CD14-positive monocyte (primary cell): Measurements from ENCODE around the gene KCTD14. TPM values are rescaled to one million over a fixed set of nuclear protein-coding genes. Genes with fewer than 3 reads are reported as not detected.

Source experiments
- DNase-seq, 3 donors: peaks; one replicate each; pipeline ENCODE4 v3.0.0-alpha.2; 2011 to 2022
- H2AFZ ChIP-seq: 2 replicates; pipeline ENCODE4 v1.6.0; 2012; ENCODE audit warnings: mild to moderate bottlenecking, low read depth, low read length, inconsistent platforms; ENCODE audit not compliant: insufficient read depth, poor library complexity, severe bottlenecking
- H3K27ac ChIP-seq, 2 donors: 1 replicate in 1 of 2; 2 replicates in 1 of 2; pipeline ENCODE4 v1.5.1; 2012 to 2013; ENCODE audit warnings: low read length in 2 of 2, control low read depth in 1 of 2, inconsistent platforms in 1 of 2, low read depth in 1 of 2, mild to moderate bottlenecking in 1 of 2
- H3K27me3 ChIP-seq, 2 donors: one replicate each; pipeline versions ENCODE4 v1.6.0 to v1.6.1; 2011 to 2013; ENCODE audit warnings: low read length in 2 of 2; ENCODE audit not compliant: control insufficient read depth in 2 of 2, insufficient read depth in 2 of 2
- H3K36me3 ChIP-seq, 2 donors: replicated peaks in 1 of 2; 1 replicate in 1 of 2; 2 replicates in 1 of 2; pipeline versions ENCODE4 v1.5.1 to v1.6.1; 2012 to 2013; ENCODE audit warnings: low read length in 2 of 2, control low read depth in 1 of 2, inconsistent platforms in 1 of 2, mild to moderate bottlenecking in 1 of 2; ENCODE audit not compliant: insufficient read depth in 2 of 2, control insufficient read depth in 1 of 2
- H3K4me1 ChIP-seq, 2 donors: 1 replicate in 1 of 2; 2 replicates in 1 of 2; pipeline versions ENCODE4 v1.5.1 to v1.6.1; 2012 to 2013; ENCODE audit warnings: low read length in 2 of 2, control low read depth in 1 of 2, inconsistent platforms in 1 of 2, mild to moderate bottlenecking in 1 of 2, moderate library complexity in 1 of 2; ENCODE audit not compliant: insufficient read depth in 2 of 2, control insufficient read depth in 1 of 2
- H3K4me2 ChIP-seq: replicated peaks from 2 replicates; pipeline ENCODE3; 2012; ENCODE audit warnings: low read length, moderate library complexity, mild to moderate bottlenecking; ENCODE audit not compliant: poor library complexity, severe bottlenecking; ENCODE audit errors: extremely low read depth
- H3K4me3 ChIP-seq, 3 experiments: fragments of 200-600 bp in 1 of 3; sonication (generic) in 1 of 3; replicated peaks in 1 of 3; 1 replicate in 2 of 3; 2 replicates in 1 of 3; pipeline ENCODE4 v1.5.1; 2011 to 2013; ENCODE audit warnings: low read length in 3 of 3, mild to moderate bottlenecking in 3 of 3, control low read depth in 2 of 3, low read depth in 2 of 3, inconsistent platforms in 1 of 3, moderate library complexity in 1 of 3
- H3K79me2 ChIP-seq: 2 replicates; pipeline ENCODE4 v1.6.0; 2012; ENCODE audit warnings: mild to moderate bottlenecking, control low read depth, inconsistent platforms, low read length, moderate library complexity; ENCODE audit not compliant: insufficient read depth
- H3K9ac ChIP-seq: 2 replicates; pipeline ENCODE4 v1.6.0; 2017; ENCODE audit warnings: low read length, mild to moderate bottlenecking; ENCODE audit not compliant: insufficient read depth, poor library complexity, severe bottlenecking
- H3K9me3 ChIP-seq, 2 donors: replicated peaks in 1 of 2; 1 replicate in 1 of 2; 2 replicates in 1 of 2; pipeline versions ENCODE4 v1.5.1 to v1.6.1; 2012 to 2013; ENCODE audit warnings: low read length in 2 of 2, control low read depth in 1 of 2; ENCODE audit not compliant: control insufficient read depth in 1 of 2, insufficient read depth in 1 of 2
- H4K20me1 ChIP-seq: 2 replicates; pipeline ENCODE4 v1.6.0; 2012; ENCODE audit warnings: mild to moderate bottlenecking, low read length, control low read depth, moderate library complexity; ENCODE audit not compliant: insufficient read depth
- H3K27ac Mint-ChIP-seq, 7 donors: one replicate each; pipeline ENCODE4 v1.8.0; 2020; ENCODE audit warnings: mild to moderate bottlenecking in 7 of 7, mixed read lengths in 7 of 7, moderate library complexity in 6 of 7, inconsistent platforms in 2 of 7
- H3K27me3 Mint-ChIP-seq, 3 donors: one replicate each; pipeline ENCODE4 v1.8.0; 2021 to 2022; ENCODE audit warnings: low read depth in 3 of 3, mild to moderate bottlenecking in 3 of 3, mixed read lengths in 3 of 3, moderate library complexity in 3 of 3, inconsistent platforms in 1 of 3
- H3K36me3 Mint-ChIP-seq, 2 donors: one replicate each; pipeline ENCODE4 v1.8.0; 2020; ENCODE audit warnings: mixed read lengths in 2 of 2, inconsistent platforms in 1 of 2, mild to moderate bottlenecking in 1 of 2
- H3K4me1 Mint-ChIP-seq: one replicate; pipeline ENCODE4 v1.8.0; 2020; ENCODE audit warnings: mild to moderate bottlenecking, mixed read lengths
- H3K4me3 Mint-ChIP-seq, 2 donors: one replicate each; pipeline ENCODE4 v1.8.0; 2020; ENCODE audit warnings: mild to moderate bottlenecking in 2 of 2, mixed read lengths in 2 of 2, moderate library complexity in 1 of 2
- H3K9me3 Mint-ChIP-seq, 7 donors: one replicate each; pipeline ENCODE4 v1.8.0; 2020 to 2022; ENCODE audit warnings: mixed read lengths in 7 of 7, mild to moderate bottlenecking in 6 of 7, moderate library complexity in 6 of 7, inconsistent platforms in 2 of 7
- CTCF ChIP-seq: fragments of 200-600 bp; IDR thresholded peaks from one replicate; pipeline ENCODE4 v1.8.0; 2022; ENCODE audit warnings: antibody characterized with exemption, mild to moderate bottlenecking
- WGBS: methylation state at CpG from one replicate; pipeline ENCODE4 v1.1.5; 2013; ENCODE audit warnings: missing lambda C conversion rate; ENCODE audit not compliant: insufficient coverage; 5-methylcytosine and 5-hydroxymethylcytosine counted together
- intact Hi-C, 2 donors: fragments of 100-400 bp; cut with micrococcal nuclease; formaldehyde crosslinking; loops; one replicate each; pipeline versions ENCODE4 v1.15.0 to v1.15.1; 2023
- polyA plus RNA-seq, 3 donors: library from polyadenylated mRNA; depleted of rRNA in 1 of 3; unstranded in 2 of 3; stranded (reverse) in 1 of 3; fragments of 300-500 nt in 2 of 3; fragments of >200 nt in 1 of 3; fragmentation: Illumina TruSeq in 2 of 3; gene quantifications; 1 replicate in 2 of 3; 2 replicates in 1 of 3; pipeline ENCODE4 v1.2.3, GENCODE V29; 2012 to 2021

KCTD14 gene
- polyA plus RNA-seq, 3 donors, result 0.14 to 0.33 (median 0.23) TPM

- peaks cover 4 to 6% of the 10 kb centered on the region in 2 donors for H3K4me1 ChIP-seq
- no peak overlapping the region for H3K4me2 ChIP-seq
- H3K36me3 ChIP-seq, result no peaks in the 10 kb centered on the region
- H3K9me3 Mint-ChIP-seq, result no peaks in the 10 kb centered on the region
- H3K27ac Mint-ChIP-seq, result no peak overlapping the region
- no peak for TF ChIP-seq CTCF
- no peak overlapping the region for H2AFZ ChIP-seq
- DNase-seq, result no peak
- H3K36me3 Mint-ChIP-seq, result no peaks in the 10 kb centered on the region
- H3K9ac ChIP-seq, result no peak overlapping the region
- no peaks in the 10 kb centered on the region for H4K20me1 ChIP-seq
- H3K27ac ChIP-seq, result no peak overlapping the region
- H3K27me3 Mint-ChIP-seq, result peaks cover 13 to 28% (median 23%) of the 10 kb centered on the region in 3 donors
- H3K4me1 Mint-ChIP-seq, result peaks cover 9% of the 10 kb centered on the region
- no CpG with 5 or more reads among the region's 3 CpGs for WGBS
- no peak overlapping the region for H3K4me3 ChIP-seq
- H3K9me3 ChIP-seq, result no peaks in the 10 kb centered on the region
- no peaks in the 10 kb centered on the region for H3K79me2 ChIP-seq
- no peak overlapping the region for H3K4me3 Mint-ChIP-seq
- peaks cover 2 to 15% of the 10 kb centered on the region in 2 donors for H3K27me3 ChIP-seq
- intact Hi-C loops, result no loop called here
These were observed 2.8 kb downstream of the KCTD14 start for GRCh38 chr11:78020246-78020645.

- peaks cover 2 to 15% of the 10 kb centered on the region in 2 donors for H3K27me3 ChIP-seq
- no peak for TF ChIP-seq CTCF
- Mint-ChIP-seq H3K4me3 (no peak overlapping the region), H3K9me3 (no peaks in the 10 kb centered on the region), H3K36me3 (no peaks in the 10 kb centered on the region), H3K4me1 (peaks cover 9% of the 10 kb centered on the region), H3K27ac (no peak overlapping the region), H3K27me3 (peaks cover 14 to 28% (median 23%) of the 10 kb centered on the region in 3 donors)
- no peaks in the 10 kb centered on the region for H3K79me2 ChIP-seq
- H3K36me3 ChIP-seq, result no peaks in the 10 kb centered on the region
- no peak for DNase-seq
- no peak overlapping the region for H3K4me3 ChIP-seq
- no peak overlapping the region for H3K4me2 ChIP-seq
- no peaks in the 10 kb centered on the region for H3K9me3 ChIP-seq
- intact Hi-C loops, result no loop called here
- H3K4me1 ChIP-seq, result peaks cover 4 to 6% of the 10 kb centered on the region in 2 donors
- H2AFZ ChIP-seq, result no peak overlapping the region
- H3K9ac ChIP-seq, result no peak overlapping the region
- no peak overlapping the region for H3K27ac ChIP-seq
- WGBS, result 73% methylated on average over 4 of the region's 4 CpGs
- no peaks in the 10 kb centered on the region for H4K20me1 ChIP-seq
These were observed 3.3 kb downstream of the KCTD14 start for GRCh38 chr11:78019808-78020207.
